Lower lobe of right lung (tissue), 2 donors: ENCODE results near the gene PYGM. TPM values are rescaled to one million over a fixed set of nuclear protein-coding genes. Genes with fewer than 3 reads are reported as not detected.

ENCODE experiments used
- ATAC-seq, 2 donors: fragments of 200-7000 bp; cut with Tn5 transposase; one replicate each; pipeline ENCODE4 v1.9.1; 2020 to 2022; ENCODE audit warnings: mild to moderate bottlenecking in 2 of 2, moderate library complexity in 2 of 2
- DNase-seq: peaks from one replicate; pipeline ENCODE4 v3.0.0-alpha.2; 2020
- H3K27ac ChIP-seq: fragments of 200-600 bp; one replicate; pipeline ENCODE4 v1.8.0; 2022
- H3K27me3 ChIP-seq: fragments of 200-600 bp; one replicate; pipeline ENCODE4 v1.8.0; 2022; ENCODE audit warnings: low read depth
- H3K36me3 ChIP-seq: fragments of 200-600 bp; one replicate; pipeline ENCODE4 v1.8.0; 2022; ENCODE audit warnings: mild to moderate bottlenecking
- H3K4me1 ChIP-seq: fragments of 200-600 bp; one replicate; pipeline ENCODE4 v1.8.0; 2022
- H3K4me3 ChIP-seq: fragments of 200-600 bp; one replicate; pipeline ENCODE4 v1.8.0; 2022; ENCODE audit warnings: mild to moderate bottlenecking
- H3K9me3 ChIP-seq: fragments of 200-600 bp; one replicate; pipeline ENCODE4 v1.8.0; 2022
- intact Hi-C: fragments of 100-400 bp; cut with DNase I; formaldehyde crosslinking; loops from one replicate; pipeline ENCODE4 v1.11.0; 2022
- total RNA-seq: library from RNA; stranded (reverse); fragmentation: NEBNext Ultra II Directional; extraction: Animal tissue kit (Norgen Biotek cat#: 25700); gene quantifications from one replicate; pipeline ENCODE4 v1.2.1, GENCODE V29; 2021
- TF ChIP-seq, protein P1 (sequence below): fragments of 200-600 bp; IDR thresholded peaks from one replicate; pipeline ENCODE4 v1.8.0; 2022; ENCODE audit warnings: antibody characterized with exemption, mild to moderate bottlenecking
- donor health status: DM: no; HTN: yes; CAD: no; lungs with severe emphysema.

The PYGM gene
- total RNA-seq, 1 donor from 2014 or later: 2.6 TPM

DNA sequence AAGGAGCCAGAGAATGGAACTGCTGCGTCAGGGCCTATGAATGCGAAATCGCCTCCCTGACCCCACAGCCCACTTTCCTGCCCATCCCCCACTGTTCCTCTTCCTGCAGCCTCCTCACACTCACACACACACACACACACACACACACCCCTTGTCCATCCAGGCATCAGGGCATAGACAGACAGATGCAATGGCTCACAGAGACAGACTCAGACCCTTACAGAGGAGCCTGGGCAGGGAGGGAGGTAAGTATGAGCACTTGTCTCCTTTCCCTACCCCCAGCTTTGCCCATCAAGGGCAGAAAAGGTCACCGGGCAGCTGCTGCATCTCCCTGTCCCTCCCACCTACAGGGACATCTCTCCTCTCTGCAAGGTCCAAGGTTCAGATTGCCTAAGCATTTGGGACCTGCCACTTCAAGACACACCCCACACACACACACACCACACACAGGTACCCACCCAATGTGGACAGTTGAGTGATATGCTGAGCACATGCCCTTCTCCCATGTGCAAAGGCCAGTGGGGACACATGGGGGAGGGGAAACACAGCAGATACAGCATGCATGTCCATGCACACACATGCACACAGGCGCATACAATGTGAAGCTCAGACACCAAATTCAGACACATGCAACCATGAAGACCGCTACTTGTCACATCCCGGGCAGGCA lies 34.8 kb downstream of the PYGM start:
- H3K4me3 ChIP-seq: no peak overlapping the region
- H3K27ac ChIP-seq: no peak overlapping the region
- TF ChIP-seq, protein P1, sequence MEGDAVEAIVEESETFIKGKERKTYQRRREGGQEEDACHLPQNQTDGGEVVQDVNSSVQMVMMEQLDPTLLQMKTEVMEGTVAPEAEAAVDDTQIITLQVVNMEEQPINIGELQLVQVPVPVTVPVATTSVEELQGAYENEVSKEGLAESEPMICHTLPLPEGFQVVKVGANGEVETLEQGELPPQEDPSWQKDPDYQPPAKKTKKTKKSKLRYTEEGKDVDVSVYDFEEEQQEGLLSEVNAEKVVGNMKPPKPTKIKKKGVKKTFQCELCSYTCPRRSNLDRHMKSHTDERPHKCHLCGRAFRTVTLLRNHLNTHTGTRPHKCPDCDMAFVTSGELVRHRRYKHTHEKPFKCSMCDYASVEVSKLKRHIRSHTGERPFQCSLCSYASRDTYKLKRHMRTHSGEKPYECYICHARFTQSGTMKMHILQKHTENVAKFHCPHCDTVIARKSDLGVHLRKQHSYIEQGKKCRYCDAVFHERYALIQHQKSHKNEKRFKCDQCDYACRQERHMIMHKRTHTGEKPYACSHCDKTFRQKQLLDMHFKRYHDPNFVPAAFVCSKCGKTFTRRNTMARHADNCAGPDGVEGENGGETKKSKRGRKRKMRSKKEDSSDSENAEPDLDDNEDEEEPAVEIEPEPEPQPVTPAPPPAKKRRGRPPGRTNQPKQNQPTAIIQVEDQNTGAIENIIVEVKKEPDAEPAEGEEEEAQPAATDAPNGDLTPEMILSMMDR: no peak
- intact Hi-C loops: no loop called here
- no peaks in the 10 kb centered on the region for H3K9me3 ChIP-seq
- H3K36me3 ChIP-seq: peaks cover 13% of the 10 kb centered on the region
- H3K4me1 ChIP-seq: peaks cover 9% of the 10 kb centered on the region
- ATAC-seq (no peak), DNase-seq (no peak)
- H3K27me3 ChIP-seq: peaks cover 24% of the 10 kb centered on the region

DNA sequence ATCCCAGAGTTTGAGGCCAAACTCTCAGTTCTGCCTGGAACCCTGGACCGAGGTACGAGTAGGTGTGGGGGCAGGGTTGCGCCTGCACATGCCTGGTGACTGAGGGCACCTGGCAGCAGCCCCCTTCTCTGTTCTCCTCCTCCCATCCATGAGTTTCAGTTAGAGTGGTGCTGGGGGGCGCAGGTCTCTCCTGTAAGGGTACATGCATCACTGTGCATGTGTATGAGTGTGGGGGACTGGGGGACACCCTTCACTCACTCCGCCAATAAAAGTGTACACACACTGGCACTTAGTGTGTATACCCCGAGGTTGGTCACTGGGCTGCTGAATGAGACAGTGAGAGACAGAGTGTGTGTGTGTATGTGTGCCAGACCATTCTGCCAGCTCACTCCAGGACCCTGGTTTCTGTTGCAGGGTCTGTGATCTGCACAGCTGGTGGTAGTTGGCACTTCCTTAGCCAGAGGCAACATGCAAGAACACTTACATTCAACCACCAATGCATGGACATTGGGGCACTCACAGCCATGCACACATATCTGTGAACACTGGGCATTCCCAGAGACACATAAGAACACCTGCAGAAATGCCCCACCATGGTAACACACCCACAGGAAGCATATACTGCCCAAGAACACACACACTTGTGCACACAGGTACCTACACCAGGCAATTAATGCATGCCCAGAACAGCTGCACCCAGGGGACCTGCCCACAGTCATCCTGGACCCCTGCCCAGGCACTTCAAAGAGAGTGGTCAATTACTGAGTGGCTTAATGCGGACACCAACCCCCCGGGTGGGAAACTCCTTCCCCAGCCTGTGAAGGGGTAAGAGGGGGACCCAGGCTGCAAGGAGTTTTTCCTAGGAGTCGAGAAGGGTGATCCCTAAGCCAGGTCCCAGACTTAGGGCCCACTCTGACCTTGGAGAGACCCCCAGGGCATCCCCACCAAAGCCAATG lies 35.6 kb downstream of the PYGM start:
- Histone ChIP-seq H3K27me3 (peaks cover 30% of the 10 kb centered on the region), H3K4me1 (peaks cover 9% of the 10 kb centered on the region), H3K27ac (no peak overlapping the region), H3K36me3 (peaks cover 12% of the 10 kb centered on the region), H3K9me3 (no peaks in the 10 kb centered on the region), H3K4me3 (peak overlapping the region; percentile 90)
- TF ChIP-seq, protein P1: no peak
- DNase-seq: no peak
- intact Hi-C loops: no loop called here
- ATAC-seq: no peak

DNA sequence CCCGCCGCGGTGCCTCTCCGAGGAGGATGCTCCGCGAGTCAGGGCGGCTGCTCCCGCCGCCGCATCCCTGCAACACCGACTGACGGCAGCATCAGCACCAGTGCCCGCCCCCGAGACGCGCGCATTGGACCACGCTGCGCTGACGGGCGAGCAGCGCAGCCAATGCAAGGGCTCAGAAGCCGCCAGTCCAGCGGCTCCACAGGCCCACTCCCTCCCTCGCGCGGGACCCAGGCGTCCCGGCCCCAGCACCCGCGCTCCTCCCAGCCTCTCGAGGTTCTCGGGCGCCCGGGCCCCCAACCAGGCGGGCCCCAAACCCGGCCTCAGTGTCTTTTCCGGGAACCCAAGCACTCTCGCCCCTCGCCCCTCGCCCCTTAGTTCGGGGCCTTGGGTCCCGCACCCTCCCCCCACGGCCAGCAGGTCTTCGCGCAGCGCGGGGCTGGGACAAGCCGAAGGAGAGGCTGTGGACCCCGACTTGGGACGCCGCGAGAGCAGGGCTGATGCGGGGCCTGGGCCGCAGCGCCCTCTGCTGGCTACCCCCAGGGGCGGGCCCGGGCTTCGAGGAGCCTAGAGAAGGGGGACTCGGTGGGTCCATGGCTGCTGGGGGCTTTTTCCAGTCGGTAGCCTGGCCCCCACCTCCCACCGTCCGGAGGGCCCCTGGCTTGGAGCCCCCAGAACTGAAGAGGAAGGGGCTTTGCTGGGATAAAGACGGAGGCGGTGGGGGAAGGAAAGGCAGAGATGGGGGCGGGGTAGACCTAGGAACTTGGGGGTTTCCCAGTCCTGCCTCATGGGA lies 36.5 kb downstream of the PYGM start, which contains the start of gene NRXN2:
Gene NRXN2 (minus strand): TSS at position 81 of the 790 bp plus-strand sequence. CDS start 9,498 bp downstream, outside the sequence.
- Histone ChIP-seq H3K36me3 (peaks cover 8% of the 10 kb centered on the region), H3K4me1 (peaks cover 9% of the 10 kb centered on the region), H3K27ac (no peak within 1 kb of the TSS), H3K9me3 (no peaks in the 10 kb centered on the region), H3K27me3 (peaks cover 39% of the 10 kb centered on the region), H3K4me3 (peak within 1 kb of the TSS; percentile 90)
- ATAC-seq: peak; percentile 95 to 97
- intact Hi-C loops: no loop called here
- peak; percentile 86 for DNase-seq
- TF ChIP-seq, protein P1: peak; percentile 97

DNA sequence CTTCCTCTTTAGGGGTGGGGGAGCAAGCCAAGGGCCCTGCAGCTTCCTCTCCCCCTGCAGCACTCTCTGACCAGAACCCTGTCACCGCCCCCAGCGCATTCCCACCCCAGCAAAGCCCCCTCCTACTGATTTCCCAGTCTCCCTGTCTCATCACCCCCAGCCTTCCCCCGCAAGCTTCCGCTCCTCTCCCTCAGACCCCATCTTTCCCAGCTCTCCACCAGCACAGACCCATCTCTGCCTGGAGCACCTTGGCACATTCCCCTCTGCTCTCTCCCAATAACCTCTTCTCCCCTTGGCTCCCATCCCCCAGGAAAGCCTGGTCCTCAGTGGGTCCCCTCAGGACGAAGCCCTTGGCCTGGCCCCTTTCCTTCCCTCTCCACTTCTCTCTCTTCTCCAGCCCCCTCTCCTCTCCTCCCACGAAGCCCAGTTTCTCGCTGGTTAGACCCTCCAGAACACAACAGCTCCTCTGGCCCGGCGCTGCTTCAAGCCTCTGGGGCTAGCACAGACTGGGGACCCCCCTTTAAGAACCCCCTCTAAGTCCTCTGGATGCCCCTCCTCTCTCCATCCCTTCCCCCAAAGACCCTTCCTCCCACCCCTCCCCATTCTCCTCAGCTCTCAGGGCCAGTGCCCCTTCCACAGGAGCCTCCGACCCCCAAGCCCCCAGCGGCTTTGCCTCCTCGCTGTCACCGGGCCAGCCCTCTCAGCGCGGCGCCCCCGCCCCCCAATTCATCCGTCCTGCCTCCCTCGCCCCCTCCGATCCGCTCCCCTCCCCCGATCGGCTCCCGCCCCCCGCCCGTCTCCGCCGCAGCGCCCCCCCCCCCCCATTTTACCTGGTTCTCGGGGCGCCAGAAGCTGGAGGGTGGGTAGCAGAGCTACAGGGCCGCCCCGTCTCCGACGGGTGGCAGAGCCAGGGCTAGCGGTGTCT lies 37.4 kb downstream of the PYGM start:
- Histone ChIP-seq H3K27me3 (peaks cover 48% of the 10 kb centered on the region), H3K9me3 (no peaks in the 10 kb centered on the region), H3K4me1 (peaks cover 9% of the 10 kb centered on the region), H3K36me3 (no peaks in the 10 kb centered on the region), H3K27ac (no peak overlapping the region), H3K4me3 (no peak overlapping the region)
- no peak for ATAC-seq
- intact Hi-C loops: no loop called here
- DNase-seq: no peak
- TF ChIP-seq, protein P1: no peak
